Testis (tissue), 3 donors: ENCODE measurements around the gene UPK2. TPM values are rescaled to one million over a fixed set of nuclear protein-coding genes. Genes with fewer than 3 reads are reported as not detected.

Experiments used
- DNase-seq: peaks from one replicate; pipeline ENCODE4 v3.0.0-alpha.2; 2019
- H3K27ac ChIP-seq, 2 donors: fragments of 200-600 bp; sonication (generic); one replicate each; pipeline ENCODE4 v1.5.1; 2019
- H3K27me3 ChIP-seq: fragments of 200-600 bp; sonication (generic); one replicate; pipeline ENCODE4 v1.5.1; 2019
- H3K36me3 ChIP-seq: fragments of 200-600 bp; sonication (generic); one replicate; pipeline ENCODE4 v1.5.1; 2017; ENCODE audit warnings: low read depth; ENCODE audit errors: missing control alignments
- H3K4me1 ChIP-seq: fragments of 200-600 bp; sonication (generic); one replicate; pipeline ENCODE4 v1.5.1; 2019
- H3K4me3 ChIP-seq, 2 donors: fragments of 200-600 bp; sonication (generic); one replicate each; pipeline ENCODE4 v1.5.1; 2017 to 2019
- H3K9me3 ChIP-seq: fragments of 200-600 bp; sonication (generic); one replicate; pipeline ENCODE4 v1.5.1; 2017
- CTCF ChIP-seq, 3 experiments: fragments of 450-650 bp in 2 of 3; fragments of 200-600 bp in 1 of 3; sonication (generic) in 1 of 3; IDR thresholded peaks; one replicate each; pipeline ENCODE4 v1.5.1; 2016 to 2019; ENCODE audit warnings: antibody characterized with exemption in 3 of 3, mild to moderate bottlenecking in 2 of 3, moderate library complexity in 1 of 3
- POLR2A ChIP-seq: fragments of 450-650 bp; IDR thresholded peaks from one replicate; pipeline ENCODE4 v1.6.1; 2017; ENCODE audit warnings: antibody characterized with exemption, mild to moderate bottlenecking, moderate library complexity
- WGBS, 2 donors: methylation state at CpG; one replicate each; pipeline ENCODE4 v1.1.5; 2018; 5-methylcytosine and 5-hydroxymethylcytosine counted together
- intact Hi-C: fragments of 100-400 bp; cut with DNase I; formaldehyde crosslinking; loops from one replicate; pipeline ENCODE4 v1.15.1; 2023; ENCODE audit warnings: low total_unique reads
- polyA plus RNA-seq: library from polyadenylated mRNA; stranded (reverse); fragments of 350-450 nt; fragmentation: Illumina TruSeq; extraction: RNeasy Lipid Tissue Mini Kit (QIAGEN cat#74804); gene quantifications from one replicate; pipeline ENCODE4 v1.2.3, GENCODE V29; 2014; ENCODE audit warnings: low read depth, low replicate concordance; ENCODE audit not compliant: insufficient read depth
- total RNA-seq, 2 donors: library from RNA; depleted of rRNA; stranded (reverse); fragments of >200 nt; gene quantifications; one replicate each; pipeline ENCODE4 v1.2.3, GENCODE V29; 2016

The UPK2 gene
- total and polyA plus RNA-seq, 3 donors from 2014 or later = 0.50 to 0.68 TPM; not detected in 1

- TF ChIP-seq CTCF (IDR thresholded peaks at IDR 0.05) (no peak), POLR2A (no peak)
- peaks cover 9% of the 10 kb centered on the region for H3K4me1 ChIP-seq
- H3K36me3 ChIP-seq = no peaks in the 10 kb centered on the region
- WGBS, 2 donors = 9 to 12% methylated on average over 22 of the region's 22 CpGs
- H3K9me3 ChIP-seq = no peaks in the 10 kb centered on the region
- H3K4me3 ChIP-seq = peak overlapping the region; percentile 74 to 78
- peak overlapping the region; percentile 16 to 64 for H3K27ac ChIP-seq
- no peaks in the 10 kb centered on the region for H3K27me3 ChIP-seq
- intact Hi-C loops = no loop called here
- no peak for DNase-seq
Measured at GRCh38 chr11:118996926-118997626, 41.0 kb downstream of the UPK2 start.

- WGBS, 2 donors = 0 to 1% methylated on average over 22 to 44 of the region's 54 CpGs
- intact Hi-C loops = no loop called here
- Histone ChIP-seq H3K36me3 (no peaks in the 10 kb centered on the region), H3K4me3 (peak within 1 kb of the TSS; percentile 74 to 78), H3K27me3 (no peaks in the 10 kb centered on the region), H3K9me3 (no peaks in the 10 kb centered on the region), H3K27ac (peak within 1 kb of the TSS; percentile 28 to 64), H3K4me1 (peaks cover 9% of the 10 kb centered on the region)
- peak; percentile 96 for DNase-seq
- TF ChIP-seq POLR2A = no peak
- no peak for TF ChIP-seq CTCF (IDR thresholded peaks at IDR 0.05)
Measured at GRCh38 chr11:118997627-118998387, 41.7 kb downstream of the UPK2 start, which contains the start of gene CENATAC. TSS of gene CENATAC (plus strand) at chr11:118998138. CDS start at chr11:118998198, 60 bp downstream.

GRCh38 chr11:118998388-118998717 lies 42.3 kb downstream of the UPK2 start:
- intact Hi-C loops = no loop called here
- Histone ChIP-seq H3K27me3 (no peaks in the 10 kb centered on the region), H3K4me1 (peaks cover 9% of the 10 kb centered on the region), H3K9me3 (no peaks in the 10 kb centered on the region), H3K27ac (peak overlapping the region; percentile 28 to 64), H3K4me3 (peak overlapping the region; percentile 74 to 78), H3K36me3 (no peaks in the 10 kb centered on the region)
- DNase-seq = peak; percentile 48
- WGBS, 2 donors = 0 to 1% methylated on average over 15 to 18 of the region's 19 CpGs
- TF ChIP-seq CTCF (IDR thresholded peaks at IDR 0.05) (no peak), POLR2A (no peak)

- no peak for DNase-seq
- H3K27me3 ChIP-seq = no peaks in the 10 kb centered on the region
- TF ChIP-seq CTCF (IDR thresholded peaks at IDR 0.05) (no peak), POLR2A (no peak)
- intact Hi-C loops = no loop called here
- H3K27ac ChIP-seq = peak overlapping the region in 1 of 2 donors; percentile 64
- peak overlapping the region; percentile 74 to 78 for H3K4me3 ChIP-seq
- H3K36me3 ChIP-seq = no peaks in the 10 kb centered on the region
- H3K9me3 ChIP-seq = no peaks in the 10 kb centered on the region
- H3K4me1 ChIP-seq = peaks cover 9% of the 10 kb centered on the region
- 37 to 49% methylated on average over 6 of the region's 6 CpGs for WGBS, 2 donors
Measured at GRCh38 chr11:118998822-118999221, 42.7 kb downstream of the UPK2 start.
